ENCODE measurements around the gene OSBPL7.

The OSBPL7 gene

GRCh38 chr17:47831934-47832327 lies 10.3 kb upstream of the OSBPL7 start:
- Histone ChIP-seq H3K36me3 (ENCODE audit: control insufficient read depth in 1 of 2, insufficient read depth in 2 of 2, low read length in 2 of 2) (peaks cover 23 to 27% of the 10 kb centered on the region in 2 experiments), H2AFZ (ENCODE audit: insufficient read depth, low read length, poor library complexity) (no peak overlapping the region), H3K4me2 (ENCODE audit: low read length) (peak overlapping the region; percentile 69), H3K79me2 (ENCODE audit: control insufficient read depth, insufficient read depth, low read length, poor library complexity) (no peaks in the 10 kb centered on the region), H4K8ac (ENCODE audit: low read depth, low read length) (no peak overlapping the region), H3K23ac (ENCODE audit: low read length) (no peak overlapping the region), H3K9me3 (ENCODE audit: insufficient read depth, low read depth, low read length) (no peaks in the 10 kb centered on the region), H3K27ac (ENCODE audit: low read depth, low read length) (no peak overlapping the region), H2BK12ac (ENCODE audit: low read length) (no peak overlapping the region), H3K4ac (ENCODE audit: low read depth, low read length) (no peak overlapping the region), H2AK5ac (ENCODE audit: low read length) (no peak overlapping the region), H2BK120ac (ENCODE audit: insufficient read depth, low read length, poor library complexity) (no peak overlapping the region), H4K91ac (ENCODE audit: low read depth, low read length) (no peak overlapping the region), H3K4me3 (ENCODE audit: low read depth, low read length) (no peak overlapping the region), H3K27me3 (ENCODE audit: insufficient read depth, low read length) (no peaks in the 10 kb centered on the region), H3K9ac (ENCODE audit: low read length) (no peak overlapping the region), H2BK5ac (ENCODE audit: low read depth, low read length, poor library complexity) (no peak overlapping the region), H3K79me1 (ENCODE audit: low read length) (peaks cover 3% of the 10 kb centered on the region), H3K18ac (ENCODE audit: low read length) (no peak overlapping the region), H4K12ac (ENCODE audit: low read depth, low read length) (no peak overlapping the region), H3K4me1 (ENCODE audit: control insufficient read depth in 1 of 2, insufficient read depth in 2 of 2, low read length in 2 of 2) (peaks cover 8% of the 10 kb centered on the region in 2 experiments), H3K14ac (ENCODE audit: low read length) (no peak overlapping the region)
- DNase-seq, result no peak
- WGBS (ENCODE audit: extremely low coverage, insufficient coverage, insufficient read length), result no CpG with 5 or more reads among the region's 7 CpGs

DNA sequence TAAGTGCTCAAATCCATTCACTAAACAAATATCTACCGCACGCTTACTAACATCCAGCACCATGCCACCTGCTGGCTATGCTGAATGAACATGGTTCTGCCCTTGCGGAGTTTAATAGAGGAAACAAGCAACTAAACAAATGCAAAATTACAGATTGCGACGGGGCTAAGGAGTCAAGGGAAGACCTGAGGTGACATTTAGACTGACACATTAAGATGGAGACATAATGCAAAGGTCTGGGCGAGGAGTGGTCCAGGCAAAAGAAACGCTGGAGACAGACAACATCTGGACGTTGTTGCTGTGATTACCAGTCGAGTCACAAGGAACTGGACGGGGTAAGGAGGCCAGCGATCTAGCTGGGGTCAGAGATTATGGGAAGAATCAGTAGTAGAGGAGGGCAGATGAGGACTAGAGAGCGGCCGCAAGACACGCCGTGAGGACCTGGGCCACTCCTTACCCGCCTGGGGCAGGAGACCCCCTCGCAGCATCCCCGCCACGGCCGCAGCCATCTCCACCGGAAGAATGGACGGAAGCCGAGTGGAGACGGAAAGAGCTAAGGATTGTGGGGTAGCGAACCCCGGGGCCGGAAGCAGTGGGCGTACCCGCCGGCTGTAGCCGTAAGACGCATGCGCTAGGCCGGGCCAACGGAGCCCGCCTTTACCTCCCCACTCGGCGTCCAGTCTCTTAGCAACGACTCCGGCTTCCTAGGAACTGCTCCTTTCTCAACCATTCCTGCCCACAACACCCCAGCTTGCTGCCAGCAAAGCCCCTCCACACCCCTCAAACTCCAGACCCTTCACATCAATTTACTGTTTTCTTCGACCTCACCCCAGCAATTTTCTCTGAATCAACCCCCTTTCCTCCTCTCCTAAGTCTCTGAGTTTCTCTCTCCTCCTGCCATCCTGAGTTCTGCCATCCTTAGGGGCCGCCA lies 9.7 kb upstream of the OSBPL7 start, which contains the start of the genes LRRC46 and MRPL10:
TSS of gene LRRC46 (plus strand) at position 668 of the 931 bp plus-strand sequence. CDS start 320 bp downstream, outside the sequence.
TSS of gene MRPL10 (minus strand) at position 539 of the 931 bp plus-strand sequence. CDS start at position 509, 30 bp downstream.
- Histone ChIP-seq H2AFZ (ENCODE audit: insufficient read depth, low read length, poor library complexity) (peak within 1 kb of the TSS; percentile 80), H3K4me1 (ENCODE audit: control insufficient read depth in 1 of 2, insufficient read depth in 2 of 2, low read length in 2 of 2) (peaks cover 8% of the 10 kb centered on the region in 2 experiments), H3K27me3 (ENCODE audit: insufficient read depth, low read length) (no peaks in the 10 kb centered on the region), H3K14ac (ENCODE audit: low read length) (peak within 1 kb of the TSS; percentile 73), H3K4ac (ENCODE audit: low read depth, low read length) (peak within 1 kb of the TSS; percentile 35), H3K9ac (ENCODE audit: low read length) (peak within 1 kb of the TSS; percentile 96), H3K79me1 (ENCODE audit: low read length) (peaks cover 3% of the 10 kb centered on the region), H3K4me2 (ENCODE audit: low read length) (peak within 1 kb of the TSS; percentile 69), H3K79me2 (ENCODE audit: control insufficient read depth, insufficient read depth, low read length, poor library complexity) (no peaks in the 10 kb centered on the region), H2BK12ac (ENCODE audit: low read length) (no peak within 1 kb of the TSS), H3K9me3 (ENCODE audit: insufficient read depth, low read depth, low read length) (no peaks in the 10 kb centered on the region), H2BK5ac (ENCODE audit: low read depth, low read length, poor library complexity) (no peak within 1 kb of the TSS), H4K91ac (ENCODE audit: low read depth, low read length) (peak within 1 kb of the TSS; percentile 47), H3K36me3 (ENCODE audit: control insufficient read depth in 1 of 2, insufficient read depth in 2 of 2, low read length in 2 of 2) (peaks cover 23 to 27% of the 10 kb centered on the region in 2 experiments), H2AK5ac (ENCODE audit: low read length) (peak within 1 kb of the TSS; percentile 11), H4K12ac (ENCODE audit: low read depth, low read length) (peak within 1 kb of the TSS; percentile 71), H3K18ac (ENCODE audit: low read length) (peak within 1 kb of the TSS; percentile 80), H3K23ac (ENCODE audit: low read length) (no peak within 1 kb of the TSS), H2BK120ac (ENCODE audit: insufficient read depth, low read length, poor library complexity) (peak within 1 kb of the TSS; percentile 49), H4K8ac (ENCODE audit: low read depth, low read length) (peak within 1 kb of the TSS; percentile 92), H3K27ac (ENCODE audit: low read depth, low read length) (no peak within 1 kb of the TSS), H3K4me3 (ENCODE audit: low read depth, low read length) (peak within 1 kb of the TSS; percentile 96)
- DNase-seq, result peak; percentile 81 to 86
- no CpG with 5 or more reads among the region's 42 CpGs for WGBS (ENCODE audit: extremely low coverage, insufficient coverage, insufficient read length)

DNA sequence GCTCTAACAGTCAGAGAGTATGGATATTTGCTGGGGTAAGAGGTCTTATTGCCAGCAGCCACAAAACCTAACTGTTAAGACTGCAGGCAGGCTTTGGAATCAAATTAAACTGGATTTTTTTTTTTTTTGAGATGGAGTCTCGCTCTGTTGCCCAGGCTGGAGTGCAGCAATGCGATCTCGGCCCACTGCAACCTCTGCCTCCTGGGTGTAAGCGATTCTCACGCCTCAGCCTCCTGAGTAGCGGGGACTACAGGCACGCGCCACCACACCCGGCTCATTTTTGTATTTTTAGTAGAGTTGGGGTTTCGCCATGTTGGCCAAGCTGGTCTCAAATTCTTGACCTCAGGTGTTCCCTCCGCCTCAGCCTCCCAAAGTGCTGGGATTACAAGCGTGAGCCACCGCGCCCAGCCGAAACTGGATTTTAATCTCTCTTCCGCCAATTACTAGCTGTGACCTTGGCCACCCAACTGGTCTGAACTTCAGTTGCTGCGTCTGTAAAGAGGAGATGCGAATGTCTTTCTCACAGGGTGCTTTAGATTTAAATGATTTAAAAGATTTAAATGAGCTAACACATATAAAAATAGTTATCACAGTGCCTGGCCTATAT lies 8.9 kb upstream of the OSBPL7 start:
- Histone ChIP-seq H3K36me3 (ENCODE audit: control insufficient read depth in 1 of 2, insufficient read depth in 2 of 2, low read length in 2 of 2) (peaks cover 19 to 22% of the 10 kb centered on the region in 2 experiments), H3K9ac (ENCODE audit: low read length) (no peak overlapping the region), H3K4me2 (ENCODE audit: low read length) (peak overlapping the region; percentile 59), H3K23ac (ENCODE audit: low read length) (no peak overlapping the region), H2BK5ac (ENCODE audit: low read depth, low read length, poor library complexity) (no peak overlapping the region), H3K4me3 (ENCODE audit: low read depth, low read length) (no peak overlapping the region), H3K27me3 (ENCODE audit: insufficient read depth, low read length) (no peaks in the 10 kb centered on the region), H2BK12ac (ENCODE audit: low read length) (no peak overlapping the region), H4K8ac (ENCODE audit: low read depth, low read length) (no peak overlapping the region), H2AFZ (ENCODE audit: insufficient read depth, low read length, poor library complexity) (no peak overlapping the region), H4K91ac (ENCODE audit: low read depth, low read length) (no peak overlapping the region), H2BK120ac (ENCODE audit: insufficient read depth, low read length, poor library complexity) (no peak overlapping the region), H3K14ac (ENCODE audit: low read length) (no peak overlapping the region), H4K12ac (ENCODE audit: low read depth, low read length) (no peak overlapping the region), H3K4me1 (ENCODE audit: control insufficient read depth in 1 of 2, insufficient read depth in 2 of 2, low read length in 2 of 2) (peaks cover 8% of the 10 kb centered on the region in 2 experiments), H2AK5ac (ENCODE audit: low read length) (no peak overlapping the region), H3K4ac (ENCODE audit: low read depth, low read length) (no peak overlapping the region), H3K79me1 (ENCODE audit: low read length) (peaks cover 3% of the 10 kb centered on the region), H3K18ac (ENCODE audit: low read length) (no peak overlapping the region), H3K9me3 (ENCODE audit: insufficient read depth, low read depth, low read length) (no peaks in the 10 kb centered on the region), H3K79me2 (ENCODE audit: control insufficient read depth, insufficient read depth, low read length, poor library complexity) (no peaks in the 10 kb centered on the region), H3K27ac (ENCODE audit: low read depth, low read length) (no peak overlapping the region)
- DNase-seq, result no peak
- no CpG with 5 or more reads among the region's 18 CpGs for WGBS (ENCODE audit: extremely low coverage, insufficient coverage, insufficient read length)

DNA sequence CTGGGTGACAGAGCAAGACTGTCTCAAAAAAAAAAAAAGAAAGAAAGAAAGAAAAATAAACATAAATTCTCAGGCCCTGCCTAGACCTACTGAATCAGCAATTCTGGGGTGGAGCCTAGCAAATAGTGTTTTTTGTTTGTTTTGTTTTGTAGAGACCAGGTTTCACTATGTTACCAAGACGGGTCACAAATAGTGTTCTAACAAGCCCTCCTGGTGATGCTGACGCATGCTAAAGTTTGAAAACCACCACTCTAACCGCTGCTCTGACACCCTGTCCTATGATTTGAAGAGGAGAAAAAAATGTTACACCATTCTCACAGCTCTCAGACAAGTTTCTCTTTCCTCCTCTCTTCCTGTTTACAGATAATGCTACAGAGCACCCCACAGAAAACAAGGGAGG lies 8.3 kb upstream of the OSBPL7 start:
- Histone ChIP-seq H3K27ac (ENCODE audit: low read depth, low read length) (no peak overlapping the region), H3K14ac (ENCODE audit: low read length) (no peak overlapping the region), H3K4me2 (ENCODE audit: low read length) (no peak overlapping the region), H3K79me1 (ENCODE audit: low read length) (peaks cover 3% of the 10 kb centered on the region), H3K18ac (ENCODE audit: low read length) (no peak overlapping the region), H3K79me2 (ENCODE audit: control insufficient read depth, insufficient read depth, low read length, poor library complexity) (no peaks in the 10 kb centered on the region), H3K27me3 (ENCODE audit: insufficient read depth, low read length) (no peaks in the 10 kb centered on the region), H3K36me3 (ENCODE audit: control insufficient read depth in 1 of 2, insufficient read depth in 2 of 2, low read length in 2 of 2) (peaks cover 19 to 24% of the 10 kb centered on the region in 2 experiments), H2BK120ac (ENCODE audit: insufficient read depth, low read length, poor library complexity) (no peak overlapping the region), H2AFZ (ENCODE audit: insufficient read depth, low read length, poor library complexity) (no peak overlapping the region), H3K4ac (ENCODE audit: low read depth, low read length) (no peak overlapping the region), H3K4me3 (ENCODE audit: low read depth, low read length) (no peak overlapping the region), H4K91ac (ENCODE audit: low read depth, low read length) (no peak overlapping the region), H4K12ac (ENCODE audit: low read depth, low read length) (no peak overlapping the region), H2BK12ac (ENCODE audit: low read length) (no peak overlapping the region), H2BK5ac (ENCODE audit: low read depth, low read length, poor library complexity) (no peak overlapping the region), H3K4me1 (ENCODE audit: control insufficient read depth in 1 of 2, insufficient read depth in 2 of 2, low read length in 2 of 2) (peaks cover 8% of the 10 kb centered on the region in 2 experiments), H3K9me3 (ENCODE audit: insufficient read depth, low read depth, low read length) (no peaks in the 10 kb centered on the region), H2AK5ac (ENCODE audit: low read length) (no peak overlapping the region), H3K23ac (ENCODE audit: low read length) (no peak overlapping the region), H3K9ac (ENCODE audit: low read length) (no peak overlapping the region), H4K8ac (ENCODE audit: low read depth, low read length) (no peak overlapping the region)
- DNase-seq, result no peak
- no CpG with 5 or more reads among the region's 3 CpGs for WGBS (ENCODE audit: extremely low coverage, insufficient coverage, insufficient read length)
